ENCODE results near the gene OST4.

The OST4 gene

DNA sequence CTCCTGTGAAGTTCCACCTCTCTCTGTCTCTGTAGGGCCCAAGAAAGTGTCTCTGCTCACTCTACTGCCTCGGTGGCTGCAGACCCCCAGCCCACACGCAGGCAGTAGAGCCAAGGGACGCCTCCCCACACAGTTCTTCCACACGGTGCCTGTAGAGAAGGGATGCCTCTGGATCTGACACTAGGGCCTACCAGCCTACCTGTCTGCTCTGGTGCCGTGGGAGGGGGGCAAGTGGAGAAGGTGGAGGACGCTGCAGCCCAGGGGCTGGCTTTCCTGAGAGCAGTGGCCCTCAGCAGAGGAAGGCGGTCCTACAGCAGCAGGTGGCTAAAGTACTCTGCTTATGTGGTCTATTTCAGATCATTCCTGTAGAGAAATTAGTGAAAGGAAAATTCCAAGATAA, 47.7 kb downstream of the OST4 start:
- no peak for DNase-seq

DNA sequence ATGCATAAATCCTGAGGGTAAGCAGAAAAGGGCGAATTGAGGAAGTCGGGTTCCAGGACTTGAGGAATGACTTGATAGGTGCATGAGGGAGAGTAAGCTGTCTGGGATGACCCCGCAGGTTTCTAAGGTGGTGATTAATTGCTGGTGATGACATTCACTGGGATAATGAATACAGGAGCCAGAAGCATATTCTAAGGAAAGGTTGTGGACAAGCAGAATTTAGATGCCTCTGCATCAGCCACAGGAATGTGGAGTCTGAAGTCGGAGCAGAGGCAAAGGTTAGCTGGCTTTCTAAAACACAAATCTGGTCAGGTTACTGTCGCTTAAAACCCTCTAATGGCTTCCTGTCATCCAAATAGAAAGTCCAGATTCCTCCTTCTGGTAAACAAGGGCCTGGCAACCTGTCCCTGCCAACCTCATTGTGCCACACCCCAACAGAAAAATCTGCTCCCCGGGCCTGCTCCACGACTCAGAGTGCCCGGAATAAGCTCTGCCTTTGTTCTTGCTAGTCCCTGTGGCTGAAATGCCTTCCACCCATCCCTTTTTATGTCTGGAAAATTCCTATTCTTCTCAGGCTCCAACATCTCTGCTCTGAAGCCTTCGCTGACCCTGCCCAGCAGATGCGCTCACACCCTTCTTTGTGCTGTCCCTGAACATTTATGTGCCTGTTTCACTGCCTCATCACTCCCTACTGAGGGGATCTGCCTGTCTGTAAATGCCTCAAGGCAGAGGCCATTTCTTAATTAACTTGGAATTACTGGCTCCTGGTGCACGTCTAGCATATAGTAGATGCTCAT, 50.0 kb downstream of the OST4 start:
- no peak for DNase-seq
